PC-9 (cell line): ENCODE measurements around the gene NCMAP. TPM values are rescaled to one million over a fixed set of nuclear protein-coding genes. Genes with fewer than 3 reads are reported as not detected.

Source experiments
- BruUV-seq: library from RNA; stranded (reverse); fragments of 400-500 nt; replicated peaks from 2 replicates; lab custom pipeline; 2021; lab: Mats Ljungman, UMichigan
- CTCF ChIA-PET: fragments of 300-600 bp; sonication (Branson Sonifier 250); formaldehyde crosslinking; loops from one replicate; lab custom pipeline; 2022; ENCODE audit warnings: antibody characterized with exemption; lab: Charles Lee
- POLR2A ChIA-PET: fragments of 300-600 bp; sonication (Branson Sonifier 250); formaldehyde crosslinking; loops from one replicate; lab custom pipeline; 2022; ENCODE audit warnings: antibody characterized with exemption; ENCODE audit not compliant: unreplicated experiment; lab: Charles Lee
- DNase-seq, 2 experiments: peaks; one replicate each; pipeline versions ENCODE4 v3.0.0 to v3.0.0-alpha.2; 2015 to 2022; ENCODE audit warnings: mixed read lengths in 1 of 2
- H2AFZ ChIP-seq: fragments of 200-600 bp; sonication (generic); 2 replicates; pipeline ENCODE4 v1.8.1; 2017; ENCODE audit warnings: antibody characterized with exemption
- H3F3A ChIP-seq: fragments of 200-600 bp; sonication (generic); 2 replicates; pipeline ENCODE4 v1.8.1; 2017; ENCODE audit warnings: antibody characterized with exemption, mild to moderate bottlenecking, low read depth; ENCODE audit not compliant: insufficient read depth
- H3K27ac ChIP-seq: fragments of 200-600 bp; sonication (generic); 2 replicates; pipeline ENCODE4 v1.6.1; 2016; ENCODE audit warnings: mixed run types
- H3K27me3 ChIP-seq: fragments of 200-600 bp; sonication (generic); 2 replicates; pipeline ENCODE4 v1.6.1; 2016; ENCODE audit warnings: low read depth, mixed run types; ENCODE audit not compliant: insufficient read depth
- H3K36me3 ChIP-seq: fragments of 200-600 bp; sonication (generic); 2 replicates; pipeline ENCODE4 v1.6.1; 2016; ENCODE audit warnings: low read depth, mixed run types
- H3K4me1 ChIP-seq: fragments of 200-600 bp; sonication (generic); replicated peaks from 2 replicates; pipeline ENCODE4 v1.6.1; 2016; ENCODE audit warnings: mixed run types; ENCODE audit not compliant: insufficient read depth
- H3K4me2 ChIP-seq: fragments of 200-600 bp; sonication (generic); 2 replicates; pipeline ENCODE4 v1.6.1; 2017; ENCODE audit warnings: mixed run types
- H3K4me3 ChIP-seq: fragments of 200-600 bp; sonication (generic); 2 replicates; pipeline ENCODE4 v1.6.1; 2016; ENCODE audit warnings: mixed run types
- H3K79me2 ChIP-seq: fragments of 200-600 bp; sonication (generic); 2 replicates; pipeline ENCODE4 v1.6.1; 2017; ENCODE audit warnings: low read depth, mixed run types
- H3K9me2 ChIP-seq: fragments of 200-600 bp; sonication (generic); 2 replicates; pipeline ENCODE4 v1.8.1; 2017; ENCODE audit warnings: mild to moderate bottlenecking; ENCODE audit not compliant: insufficient read depth
- H3K9me3 ChIP-seq: fragments of 200-600 bp; sonication (generic); 2 replicates; pipeline ENCODE4 v1.8.1; 2016; ENCODE audit warnings: low read depth; ENCODE audit not compliant: insufficient read depth
- H4K20me1 ChIP-seq: fragments of 200-600 bp; sonication (generic); 2 replicates; pipeline ENCODE4 v1.8.1; 2017; ENCODE audit not compliant: insufficient read depth
- CTCF ChIP-seq: fragments of 200-600 bp; sonication (generic); conservative IDR thresholded peaks from 2 replicates; pipeline ENCODE4 v1.6.1; 2017; ENCODE audit warnings: mixed run types, antibody characterized with exemption, mild to moderate bottlenecking, moderate library complexity
- EZH2 ChIP-seq: fragments of 200-600 bp; sonication (generic); IDR thresholded peaks from 2 replicates; pipeline ENCODE4 v1.8.0; 2017; ENCODE audit warnings: antibody characterized with exemption, low read depth
- intact Hi-C: fragments of 100-400 bp; cut with micrococcal nuclease; formaldehyde crosslinking; loops from one replicate; pipeline ENCODE4 v1.10.0; 2022; ENCODE audit not compliant: unreplicated experiment
- total RNA-seq: library from RNA; stranded (reverse); gene quantifications from 2 replicates; pipeline ENCODE4 v1.2.3, GENCODE V29; 2021

The NCMAP gene
- total RNA-seq, 1 experiment from 2014 or later: 0.20 TPM

GRCh38 chr1:24599265-24599664, 43.4 kb downstream of the NCMAP start:
- DNase-seq: no peak
- no peaks in the 10 kb centered on the region for H3K9me2 ChIP-seq
- intact Hi-C loops: no loop called here
- H3F3A ChIP-seq: no peaks in the 10 kb centered on the region
- H3K27ac ChIP-seq: no peak overlapping the region
- no peaks in the 10 kb centered on the region for H3K9me3 ChIP-seq
- no peaks in the 10 kb centered on the region for H3K36me3 ChIP-seq
- no peaks in the 10 kb centered on the region for H3K79me2 ChIP-seq
- ChIA-PET CTCF (interaction anchor here (0.6 kb wide), 1 partner anchor 12 kb away, joined by 3 read pairs; no protein-coding TSS in a partner anchor), POLR2A (no interaction called here)
- no peaks in the 10 kb centered on the region for H4K20me1 ChIP-seq
- no peak overlapping the region for H3K4me2 ChIP-seq
- no peak overlapping the region for H3K4me3 ChIP-seq
- no peak overlapping the region for H2AFZ ChIP-seq
- TF ChIP-seq EZH2 (no peak), CTCF (no peak)
- no peaks in the 10 kb centered on the region for H3K27me3 ChIP-seq
- 0 out of 2 replicates have a peak, but pooled peaks cover 4% of the 10 kb centered on the region for H3K4me1 ChIP-seq
- BruUV-seq: no TSS peak

GRCh38 chr1:24600551-24600950, 44.7 kb downstream of the NCMAP start:
- Histone ChIP-seq H2AFZ (no peak overlapping the region), H3K4me1 (no peaks in the 10 kb centered on the region), H3K9me2 (no peaks in the 10 kb centered on the region), H4K20me1 (no peaks in the 10 kb centered on the region), H3F3A (no peaks in the 10 kb centered on the region), H3K4me2 (no peak overlapping the region), H3K9me3 (no peaks in the 10 kb centered on the region), H3K27ac (no peak overlapping the region), H3K79me2 (no peaks in the 10 kb centered on the region), H3K4me3 (no peak overlapping the region), H3K27me3 (no peaks in the 10 kb centered on the region), H3K36me3 (no peaks in the 10 kb centered on the region)
- ChIA-PET CTCF (no interaction called here), POLR2A (no interaction called here)
- DNase-seq: no peak
- intact Hi-C loops: no loop called here
- BruUV-seq: no TSS peak
- TF ChIP-seq EZH2 (no peak), CTCF (no peak)

- intact Hi-C loops: no loop called here
- POLR2A ChIA-PET: no interaction called here
- TF ChIP-seq EZH2: no peak
Measured at GRCh38 chr1:24605534-24606295, 49.8 kb downstream of the NCMAP start.

More at GRCh38 chr1:24605534-24606295, 49.8 kb downstream of the NCMAP start:
- H3F3A ChIP-seq: no peaks in the 10 kb centered on the region
- H3K27ac ChIP-seq: no peak overlapping the region
- no peak overlapping the region for H3K4me3 ChIP-seq
- no peak for DNase-seq
- H3K9me3 ChIP-seq: no peaks in the 10 kb centered on the region
- no peaks in the 10 kb centered on the region for H3K79me2 ChIP-seq
- no peaks in the 10 kb centered on the region for H4K20me1 ChIP-seq
- no peaks in the 10 kb centered on the region for H3K9me2 ChIP-seq
- BruUV-seq: no TSS peak
- peaks cover 13% of the 10 kb centered on the region for H3K4me1 ChIP-seq
- CTCF ChIA-PET: no interaction called here
- H3K27me3 ChIP-seq: no peaks in the 10 kb centered on the region
- no peak overlapping the region for H3K4me2 ChIP-seq
- H3K36me3 ChIP-seq: no peaks in the 10 kb centered on the region
- H2AFZ ChIP-seq: no peak overlapping the region
